GM21447 (cell line): ENCODE measurements around the gene TAF4.

Source experiments
- ATAC-seq: cut with Tn5 transposase; IDR thresholded peaks from one replicate; pipeline ENCODE4 v1.9.1; 2021; ENCODE audit not compliant: unreplicated experiment

The TAF4 gene

GRCh38 chr20:62025832-62026563, 39.7 kb downstream of the TAF4 start:
- ATAC-seq = no peak

DNA sequence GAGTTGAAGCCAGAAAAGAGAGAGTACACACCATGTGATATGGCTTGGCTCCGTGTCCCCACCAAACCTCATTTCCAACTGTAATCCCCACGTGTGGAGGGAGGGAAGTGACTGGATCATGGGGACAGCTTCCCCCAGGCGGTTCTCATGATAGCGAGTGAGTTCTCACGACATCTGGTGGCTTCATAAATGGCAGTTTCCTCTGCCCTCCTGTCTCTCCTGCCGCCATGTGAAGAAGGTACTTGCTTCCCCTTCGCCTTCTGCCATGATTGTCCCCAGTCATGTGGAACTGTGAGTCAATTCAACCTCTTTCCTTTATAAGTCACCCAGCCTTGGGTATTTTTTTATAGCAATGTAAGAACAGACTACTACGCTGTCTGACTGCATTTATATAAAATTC, 40.3 kb downstream of the TAF4 start:
- ATAC-seq = no peak

- no peak for ATAC-seq
Measured at GRCh38 chr20:62023935-62024334, 41.7 kb downstream of the TAF4 start.

DNA sequence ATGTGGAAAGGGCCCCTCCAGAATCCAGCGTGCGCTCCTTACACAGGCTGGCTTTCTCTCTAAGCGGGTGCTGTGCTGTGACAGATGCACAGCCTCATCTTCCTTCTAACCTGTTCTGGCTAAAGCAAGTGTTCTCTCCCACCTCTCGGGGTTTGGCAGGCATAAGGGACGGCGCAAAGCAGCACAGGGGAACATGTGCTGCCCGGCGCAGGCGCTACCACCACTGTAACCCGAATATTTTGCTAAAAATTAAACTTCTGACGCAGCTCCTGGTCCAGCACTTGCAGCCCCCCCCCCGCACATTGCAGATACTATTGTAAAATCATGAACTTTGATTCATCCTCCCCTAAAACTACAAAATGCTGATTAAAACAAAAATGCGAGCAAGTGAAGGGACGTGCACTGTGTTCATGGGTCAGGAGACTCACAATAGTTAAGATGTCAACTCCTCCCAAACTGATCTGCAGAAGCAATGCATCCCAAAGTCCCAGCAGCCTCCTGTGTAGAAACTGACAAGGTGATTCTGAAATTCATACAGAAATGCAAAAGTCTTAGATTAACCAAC, 43.0 kb downstream of the TAF4 start:
- ATAC-seq = no peak

DNA sequence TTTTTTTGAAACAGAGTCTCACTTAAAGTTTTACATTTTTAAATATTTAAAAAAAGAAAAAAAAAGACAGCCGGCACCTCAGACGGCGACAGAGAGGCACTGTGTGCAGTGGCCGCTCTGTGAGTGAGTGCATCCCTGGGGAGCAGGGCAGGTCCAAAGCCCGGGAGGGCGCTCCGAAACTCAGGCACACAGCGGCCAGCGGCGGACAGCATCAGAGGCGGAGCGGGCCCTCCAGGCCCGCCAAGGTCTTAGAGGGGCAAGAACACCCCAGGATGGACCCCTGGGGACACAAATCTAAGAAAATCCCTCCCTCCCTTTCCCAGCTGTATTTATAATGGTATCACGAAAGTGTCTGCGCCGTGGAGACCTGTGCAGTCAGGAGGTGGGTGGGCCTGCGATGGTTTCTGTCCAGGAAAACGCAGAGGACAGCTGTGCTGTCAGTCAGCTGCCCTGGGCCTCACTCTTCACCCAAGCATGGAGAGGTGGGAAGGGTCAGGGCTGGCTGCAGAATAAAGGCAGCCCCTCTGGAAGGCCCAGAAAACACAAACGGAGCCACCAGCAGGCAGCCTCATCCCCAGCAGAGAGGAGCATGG, 43.8 kb downstream of the TAF4 start:
- ATAC-seq = no peak

- ATAC-seq = no peak
Measured at GRCh38 chr20:62020935-62021701, 44.6 kb downstream of the TAF4 start.

GRCh38 chr20:62019881-62020492, 45.7 kb downstream of the TAF4 start:
- no peak for ATAC-seq

DNA sequence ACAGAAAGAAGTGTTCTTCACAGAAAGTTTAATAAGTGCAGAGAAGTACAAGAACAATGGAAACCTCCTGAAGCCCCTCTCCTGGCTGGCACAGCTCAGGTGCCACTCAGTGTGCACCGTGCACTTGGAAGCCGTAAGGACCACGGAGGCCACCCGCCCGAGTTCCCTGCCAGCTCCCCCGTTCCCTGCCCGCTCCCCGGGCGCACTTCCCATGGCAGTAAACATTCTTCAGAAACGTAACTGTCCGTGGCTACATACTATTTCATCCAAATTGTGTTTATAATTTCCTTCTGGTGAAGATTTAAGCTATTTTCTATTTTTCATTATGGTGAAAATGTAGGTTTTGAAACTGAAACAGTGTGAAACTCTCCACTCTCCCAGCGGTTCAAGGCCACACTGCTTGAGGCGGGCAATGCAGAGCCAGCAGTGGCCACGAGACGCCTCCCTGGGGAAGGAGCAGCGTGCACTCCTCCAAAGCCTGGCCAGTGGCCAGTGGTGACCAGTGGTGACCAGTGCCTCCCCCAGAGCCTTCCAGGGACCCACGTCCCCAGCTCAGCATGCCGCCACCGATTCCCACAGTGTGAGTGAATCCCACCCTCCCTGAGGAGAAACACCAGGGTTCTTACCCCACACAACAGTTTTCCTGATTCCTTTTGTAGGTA, 46.4 kb downstream of the TAF4 start:
- ATAC-seq = no peak

GRCh38 chr20:62018437-62019143, 47.1 kb downstream of the TAF4 start:
- no peak for ATAC-seq

GRCh38 chr20:62015540-62016288, 50.0 kb downstream of the TAF4 start:
- ATAC-seq = no peak

DNA sequence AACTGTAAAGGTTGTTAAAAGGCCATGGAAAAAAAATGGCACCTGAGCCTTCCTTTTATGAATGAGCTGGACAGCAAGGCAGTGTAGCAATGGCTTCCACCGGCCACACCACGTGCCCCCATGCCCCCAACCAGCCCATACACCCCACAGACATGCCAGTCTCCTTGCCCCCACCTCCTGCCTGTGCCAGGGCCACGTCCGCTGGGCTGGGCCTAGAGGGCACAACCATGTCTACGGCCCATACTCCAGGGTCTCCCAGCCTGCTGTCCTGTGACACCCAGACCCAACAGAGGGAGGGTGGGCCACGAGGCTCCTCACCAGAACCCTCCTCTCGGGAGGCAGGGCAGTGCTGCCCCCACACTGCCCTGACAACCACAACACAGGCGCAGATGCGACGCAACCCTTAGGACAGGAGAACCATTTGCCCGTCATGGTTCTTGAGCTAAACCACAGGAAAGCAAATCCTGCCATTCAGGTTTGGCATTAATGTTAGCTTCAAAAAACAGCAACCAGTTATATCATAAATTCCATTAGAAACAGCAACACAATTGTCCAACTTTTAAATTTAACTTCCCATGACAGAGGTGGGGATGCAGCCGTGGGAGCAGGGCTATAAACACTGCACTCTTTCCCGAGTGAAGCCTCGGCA, 50.7 kb downstream of the TAF4 start:
- ATAC-seq = no peak

DNA sequence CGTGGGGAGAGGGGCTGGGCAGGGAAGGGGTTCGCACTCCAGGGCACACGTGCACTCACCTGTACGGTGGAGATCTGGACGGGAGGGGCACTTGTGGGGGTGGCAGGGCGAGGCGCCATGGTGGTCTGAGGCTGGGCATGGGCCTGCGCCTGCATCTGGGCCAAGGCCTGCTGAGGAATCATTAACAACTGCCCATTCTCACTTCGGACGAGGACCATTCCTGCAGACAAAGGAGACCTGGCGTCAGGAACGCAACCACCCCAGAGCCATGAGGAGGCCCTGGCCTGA, 51.2 kb downstream of the TAF4 start:
- ATAC-seq = no peak

DNA sequence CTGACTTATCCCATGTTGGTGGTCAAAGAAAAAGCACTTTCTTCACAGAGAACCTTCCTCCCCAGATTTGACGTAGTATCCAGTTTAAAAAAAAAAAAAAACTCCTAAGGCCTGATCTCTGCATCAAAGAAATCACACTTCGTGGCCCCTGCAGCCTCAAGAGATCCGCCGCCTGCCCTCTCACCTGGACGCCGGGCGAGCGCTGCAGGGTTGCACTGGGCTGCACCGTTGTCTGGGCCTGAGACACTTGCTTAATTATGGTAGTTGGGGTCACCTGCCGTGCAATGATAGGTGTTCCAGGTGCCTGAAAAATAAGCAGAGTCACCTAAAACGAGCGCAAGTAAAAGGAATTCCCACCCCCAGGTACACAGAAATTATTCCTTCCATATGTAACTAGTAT, 53.0 kb downstream of the TAF4 start:
- no peak for ATAC-seq

DNA sequence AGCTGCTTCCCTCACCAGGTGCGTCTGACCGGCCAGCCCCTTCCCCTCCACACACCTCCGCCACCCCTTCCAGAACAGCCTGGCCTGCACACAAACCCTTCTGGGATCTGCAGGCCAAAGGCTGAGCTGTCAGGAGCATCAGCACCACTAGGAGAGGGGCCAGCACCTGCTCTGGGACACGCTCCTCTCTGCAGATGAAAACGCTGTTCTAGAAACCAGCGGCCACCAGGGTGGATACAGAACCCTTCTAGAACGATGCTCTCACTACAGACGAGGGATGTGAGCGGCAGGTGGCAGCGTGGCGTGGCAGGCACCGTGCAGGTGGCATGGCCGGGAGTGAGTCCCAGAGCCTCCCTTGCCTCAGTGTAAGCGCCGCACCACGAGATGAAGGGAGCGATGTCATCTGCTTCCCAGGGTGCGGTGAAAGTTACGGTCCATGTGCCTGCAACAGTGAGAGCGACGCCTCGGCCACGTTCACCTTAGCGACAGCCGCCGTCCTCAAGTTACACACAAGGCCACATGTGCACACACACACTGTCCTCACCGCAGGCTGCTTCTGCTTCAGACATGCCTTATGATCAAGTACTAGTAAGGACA, 53.6 kb downstream of the TAF4 start:
- ATAC-seq = no peak

- ATAC-seq = no peak
Measured at GRCh38 chr20:62011403-62011790, 54.3 kb downstream of the TAF4 start.

GRCh38 chr20:62010551-62011402, 54.9 kb downstream of the TAF4 start:
- no peak for ATAC-seq

DNA sequence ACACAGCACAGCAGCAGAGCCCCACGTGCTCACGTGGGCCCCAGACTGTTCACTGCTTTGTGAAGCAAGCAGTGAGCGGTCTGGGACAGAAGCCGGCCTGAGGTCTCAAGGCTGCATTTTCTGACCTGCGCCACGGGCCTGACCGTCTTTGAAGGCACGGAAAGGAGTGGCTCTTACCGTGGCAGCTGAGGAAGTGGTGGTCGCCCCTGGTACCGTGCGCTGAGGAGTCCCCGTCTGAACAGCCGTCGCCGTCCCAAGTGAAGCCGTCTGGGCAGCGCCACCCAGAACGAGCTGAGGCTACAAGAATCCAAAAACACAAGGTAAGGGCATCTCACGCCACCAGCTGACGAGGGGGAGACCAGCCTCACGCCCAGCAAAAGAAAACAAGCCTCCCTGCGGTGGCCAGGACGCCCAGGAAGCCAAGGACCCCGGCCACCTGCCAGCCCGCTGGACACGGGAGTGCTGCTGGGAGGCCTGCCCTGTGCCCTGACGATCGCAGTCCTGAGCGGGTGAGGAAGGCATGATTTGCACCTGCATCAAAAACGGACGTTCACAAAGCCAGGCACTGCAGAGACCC, 55.7 kb downstream of the TAF4 start:
- no peak for ATAC-seq

- ATAC-seq = no peak
Measured at GRCh38 chr20:62009322-62009721, 56.4 kb downstream of the TAF4 start.
